HL-60/S4 (cell line): ENCODE data around the gene ALDH3B2.
"Not testable (repeated sequence)": the region's sequence is repeated elsewhere in the genome, so short reads cannot be mapped to it uniquely, and the experiment has no call there.

Experiments used
- in situ Hi-C: fragments of 300-500 bp; cut with MboI; formaldehyde crosslinking; loops from 2 replicates; pipeline ENCODE4 v1.14.3; 2022; ENCODE audit warnings: low sequenced_read_pairs

The ALDH3B2 gene

GRCh38 chr11:67631411-67631810 is 43.0 kb downstream of the ALDH3B2 start:
- in situ Hi-C loops = no loop called here

GRCh38 chr11:67630943-67631331 is 43.5 kb downstream of the ALDH3B2 start:
- in situ Hi-C loops = no loop called here

GRCh38 chr11:67630228-67630942 is 44.0 kb downstream of the ALDH3B2 start:
- in situ Hi-C loops = no loop called here

- in situ Hi-C loops = no loop called here
Observed at GRCh38 chr11:67629386-67630227, 44.8 kb downstream of the ALDH3B2 start, which contains the start of gene NUDT8. Gene NUDT8, minus strand, starts transcription at chr11:67629937. Its CDS starts 26 bp downstream, at chr11:67629911.

- in situ Hi-C loops = no loop called here
Observed at GRCh38 chr11:67628710-67629385, 45.6 kb downstream of the ALDH3B2 start.

GRCh38 chr11:67627812-67628624 is 46.4 kb downstream of the ALDH3B2 start:
- in situ Hi-C loops = no loop called here

- in situ Hi-C loops = no loop called here
Observed at GRCh38 chr11:67627441-67627811, 47.0 kb downstream of the ALDH3B2 start.

GRCh38 chr11:67626970-67627369 is 47.5 kb downstream of the ALDH3B2 start:
- in situ Hi-C loops = no loop called here

GRCh38 chr11:67626131-67626833 is 48.1 kb downstream of the ALDH3B2 start:
- in situ Hi-C loops = not testable (repeated sequence)

GRCh38 chr11:67623795-67624194 is 50.6 kb downstream of the ALDH3B2 start:
- in situ Hi-C loops = not testable (repeated sequence)

- in situ Hi-C loops = not testable (repeated sequence)
Observed at GRCh38 chr11:67622905-67623304, 51.5 kb downstream of the ALDH3B2 start.

- in situ Hi-C loops = not testable (repeated sequence)
Observed at GRCh38 chr11:67621928-67622327, 52.5 kb downstream of the ALDH3B2 start.

- in situ Hi-C loops = not testable (repeated sequence)
Observed at GRCh38 chr11:67620621-67621020, 53.8 kb downstream of the ALDH3B2 start.

- in situ Hi-C loops = not testable (repeated sequence)
Observed at GRCh38 chr11:67619683-67620618, 54.5 kb downstream of the ALDH3B2 start.

GRCh38 chr11:67618901-67619659 is 55.3 kb downstream of the ALDH3B2 start:
- in situ Hi-C loops = not testable (repeated sequence)

- in situ Hi-C loops = no loop called here
Observed at GRCh38 chr11:67617243-67617953, 57.0 kb downstream of the ALDH3B2 start.

- in situ Hi-C loops = no loop called here
Observed at GRCh38 chr11:67616431-67617242, 57.8 kb downstream of the ALDH3B2 start.
